CD4-positive, alpha-beta T cell treated with Interleukin-15 for 1 hour (primary cell): Measurements from ENCODE around the gene DIRAS2.

Source experiments
- DNase-seq: peaks from one replicate; pipeline ENCODE4 v3.0.0-alpha.2; 2020

The DIRAS2 gene

GRCh38 chr9:90611568-90611967 lies 31.1 kb downstream of the DIRAS2 start:
- no peak for DNase-seq

GRCh38 chr9:90611121-90611520 lies 31.5 kb downstream of the DIRAS2 start:
- no peak for DNase-seq

GRCh38 chr9:90607701-90608516 lies 34.7 kb downstream of the DIRAS2 start:
- DNase-seq, result no peak

- DNase-seq, result no peak
Measured at GRCh38 chr9:90600029-90600428, 42.6 kb downstream of the DIRAS2 start.

- DNase-seq, result no peak
Measured at GRCh38 chr9:90598191-90598590, 44.4 kb downstream of the DIRAS2 start.

- no peak for DNase-seq
Measured at GRCh38 chr9:90593646-90594045, 49.0 kb downstream of the DIRAS2 start.

- no peak for DNase-seq
Measured at GRCh38 chr9:90580576-90580975, 62.0 kb downstream of the DIRAS2 start.

- no peak for DNase-seq
Measured at GRCh38 chr9:90579181-90579580, 63.4 kb downstream of the DIRAS2 start.

GRCh38 chr9:90578126-90578815 lies 64.4 kb downstream of the DIRAS2 start:
- no peak for DNase-seq

- no peak for DNase-seq
Measured at GRCh38 chr9:90569511-90569910, 73.1 kb downstream of the DIRAS2 start.

GRCh38 chr9:90568667-90569066 lies 74.0 kb downstream of the DIRAS2 start:
- DNase-seq, result no peak

- DNase-seq, result no peak
Measured at GRCh38 chr9:90562229-90562628, 80.4 kb downstream of the DIRAS2 start.
